Muscle layer of duodenum (tissue), 2 donors: ENCODE data around the gene SLC12A6.
A peak's percentile ranks its signal among the peaks of the same experiment; 100 is the strongest.
"Not testable (repeated sequence)": the region's sequence is repeated elsewhere in the genome, so short reads cannot be mapped to it uniquely, and the experiment has no call there.

Source experiments
- H3K27ac ChIP-seq: one replicate; pipeline ENCODE4 v1.7.0; 2013; ENCODE audit warnings: mild to moderate bottlenecking, low read length
- H3K27me3 ChIP-seq: one replicate; pipeline ENCODE4 v1.7.0; 2013; ENCODE audit warnings: low read depth, mild to moderate bottlenecking, control low read depth, low read length
- H3K36me3 ChIP-seq, 2 donors: one replicate each; pipeline ENCODE4 v1.7.0; 2013; ENCODE audit warnings: low read length in 2 of 2, control low read depth in 1 of 2, mild to moderate bottlenecking in 1 of 2; ENCODE audit not compliant: insufficient read depth in 2 of 2, control insufficient read depth in 1 of 2
- H3K4me1 ChIP-seq, 2 donors: one replicate each; pipeline ENCODE4 v1.7.0; 2013; ENCODE audit warnings: low read length in 2 of 2, mild to moderate bottlenecking in 2 of 2, control low read depth in 1 of 2, moderate library complexity in 1 of 2; ENCODE audit not compliant: insufficient read depth in 2 of 2, control insufficient read depth in 1 of 2
- H3K4me3 ChIP-seq, 2 donors: one replicate each; pipeline ENCODE4 v1.7.0; 2013; ENCODE audit warnings: low read length in 2 of 2, low read depth in 1 of 2, mild to moderate bottlenecking in 1 of 2
- H3K9me3 ChIP-seq, 2 donors: one replicate each; pipeline ENCODE4 v1.7.0; 2013; ENCODE audit warnings: low read length in 2 of 2, control low read depth in 1 of 2, mild to moderate bottlenecking in 1 of 2; ENCODE audit not compliant: control insufficient read depth in 1 of 2
- donor health status: healthy.

Gene SLC12A6

DNA sequence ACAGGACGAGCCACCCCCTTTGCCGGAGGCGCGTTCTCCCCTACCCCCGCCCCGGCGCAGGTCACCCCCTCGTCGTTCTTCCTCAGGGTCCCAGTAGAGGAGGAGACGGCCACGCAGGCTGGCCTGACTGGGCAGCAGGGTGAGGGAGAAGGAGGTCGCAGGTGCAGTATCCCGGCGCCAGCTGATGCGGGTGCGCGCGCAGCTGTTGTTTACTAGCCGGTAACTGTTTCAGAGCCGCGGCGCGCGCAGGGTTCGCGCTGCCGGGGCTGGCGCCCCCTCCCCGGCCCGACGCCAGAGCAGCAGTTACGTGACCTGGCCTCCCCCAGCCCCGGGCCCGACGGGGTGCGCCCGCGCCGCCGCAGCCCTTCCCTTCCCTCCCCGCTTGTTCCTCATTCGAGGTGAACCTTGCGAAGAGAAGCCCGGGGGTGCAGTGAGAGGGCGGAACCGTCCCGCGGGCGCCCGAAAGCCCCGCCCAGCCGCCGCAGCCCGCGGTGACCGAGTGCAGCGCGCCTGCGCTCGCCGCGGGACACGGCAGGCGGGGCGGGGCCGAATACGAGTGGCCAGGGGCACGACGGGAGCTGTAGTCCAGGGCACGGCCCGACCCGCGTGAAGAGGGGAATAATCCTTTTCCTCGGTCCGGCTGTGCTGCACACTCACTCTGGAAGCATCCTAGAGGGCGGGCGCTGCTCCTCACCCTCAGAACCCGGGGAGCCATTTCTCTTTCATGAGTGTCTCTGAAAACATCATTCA, at the start of gene SLC12A6:
SLC12A6 (minus strand) TSS at position 225 of the 750 bp plus-strand sequence. CDS start 1,101 bp downstream, outside the sequence.
- Histone ChIP-seq H3K27ac (peak within 1 kb of the TSS; percentile 81), H3K4me1 (peaks cover 0 to 27% of the 10 kb centered on the region in 2 donors), H3K9me3 (no peaks in the 10 kb centered on the region), H3K27me3 (no peaks in the 10 kb centered on the region), H3K36me3 (no peaks in the 10 kb centered on the region), H3K4me3 (peak within 1 kb of the TSS; percentile 92 to 100)

DNA sequence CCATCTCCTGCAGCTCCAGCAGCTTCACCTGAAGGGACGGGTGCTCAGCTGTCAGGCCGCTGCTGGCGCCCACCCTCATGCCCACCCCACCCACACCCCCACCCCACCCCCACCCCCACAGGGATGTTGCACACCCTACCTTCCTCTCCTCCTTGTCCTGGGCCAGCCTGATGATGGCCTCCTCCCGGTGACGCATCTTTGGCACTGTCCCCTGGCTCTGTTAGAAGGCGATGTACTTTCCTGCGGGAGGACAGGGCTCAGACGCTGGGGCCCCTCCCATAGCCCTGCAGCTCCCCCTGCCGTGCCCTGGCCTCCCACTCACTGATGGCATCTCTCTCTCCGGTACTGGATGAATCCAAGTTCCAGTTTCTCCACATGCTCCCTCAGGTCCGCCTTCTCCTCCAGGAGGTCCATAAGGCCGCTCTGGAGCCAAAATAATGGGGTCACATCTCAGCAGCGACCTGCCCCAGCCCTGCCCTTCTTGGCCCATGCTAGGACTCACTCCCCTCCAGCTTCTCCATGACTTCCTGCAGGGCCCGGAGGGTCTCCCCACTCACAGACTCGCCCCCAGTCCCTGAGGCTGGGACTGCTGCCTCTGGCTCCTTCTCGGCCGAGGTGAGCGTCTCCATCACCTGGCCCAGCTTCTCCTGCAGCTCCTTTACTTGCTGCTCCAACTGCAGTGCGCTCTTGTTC, 44.4 kb upstream of the SLC12A6 start:
- not testable (repeated sequence) for H3K9me3 ChIP-seq, H3K4me3 ChIP-seq, H3K27me3 ChIP-seq, H3K36me3 ChIP-seq, H3K27ac ChIP-seq, H3K4me1 ChIP-seq

DNA sequence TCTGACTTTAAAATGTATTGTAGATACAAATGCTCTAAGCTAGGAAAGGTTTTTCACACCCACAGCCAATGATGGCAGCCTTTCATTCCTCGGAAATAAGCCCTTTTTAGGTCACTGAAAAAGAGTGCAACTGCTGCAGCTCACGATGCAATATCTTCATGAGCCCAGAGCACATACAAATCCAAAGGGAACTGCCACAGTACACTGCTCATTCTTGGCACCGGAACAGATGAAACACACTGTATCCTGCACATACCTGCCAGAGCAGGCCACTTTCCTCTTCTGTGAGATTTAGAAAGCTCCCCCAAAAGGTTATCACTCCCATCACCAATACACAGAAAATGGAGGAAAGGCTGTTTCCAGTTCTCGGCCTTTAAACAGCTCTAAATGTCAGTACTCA, 42.9 kb upstream of the SLC12A6 start:
- not testable (repeated sequence) for H3K27ac ChIP-seq, H3K27me3 ChIP-seq, H3K4me1 ChIP-seq, H3K9me3 ChIP-seq, H3K4me3 ChIP-seq, H3K36me3 ChIP-seq

DNA sequence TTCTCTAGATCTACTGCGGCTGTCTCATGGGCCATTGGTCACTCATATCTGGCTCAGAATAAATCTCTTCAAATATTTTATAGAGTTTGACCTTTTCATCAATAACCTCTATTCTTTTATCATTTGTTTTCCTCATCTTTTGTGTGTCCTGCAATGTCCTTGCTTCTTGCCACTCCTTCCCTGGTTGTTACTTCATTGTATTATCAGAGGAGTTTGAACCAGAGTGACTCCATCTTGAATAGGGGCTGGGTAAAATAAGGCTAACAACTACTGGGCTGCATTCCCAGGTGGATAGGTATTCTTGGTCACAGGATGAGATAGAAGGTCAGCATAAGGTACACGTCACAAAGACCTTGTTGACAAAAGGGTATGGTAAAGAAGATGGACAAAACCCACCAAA, 39.3 kb upstream of the SLC12A6 start:
- H3K36me3 ChIP-seq: peaks cover 0 to 5% of the 10 kb centered on the region in 2 donors
- no peak overlapping the region for H3K27ac ChIP-seq
- H3K27me3 ChIP-seq: no peaks in the 10 kb centered on the region
- no peak overlapping the region for H3K4me3 ChIP-seq
- no peaks in the 10 kb centered on the region for H3K9me3 ChIP-seq
- H3K4me1 ChIP-seq: no peaks in the 10 kb centered on the region

DNA sequence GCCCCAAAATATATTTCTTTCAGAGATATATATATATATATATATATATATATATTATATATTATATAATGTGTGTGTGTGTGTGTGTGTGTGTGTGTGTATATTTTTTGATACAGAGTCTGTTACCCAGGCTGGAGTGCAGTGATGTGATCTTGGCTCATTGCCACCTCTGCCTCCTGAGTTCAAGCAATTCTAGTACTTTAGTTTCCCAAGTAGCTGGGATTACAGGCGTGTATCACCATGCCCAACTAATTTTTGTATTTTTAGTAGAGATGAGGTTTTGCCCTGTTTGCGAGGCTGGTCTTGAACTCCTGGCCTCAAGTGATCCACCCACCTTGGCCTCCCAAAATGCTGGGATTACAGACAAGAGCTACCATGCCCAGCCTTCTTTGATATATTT, 38.0 kb upstream of the SLC12A6 start:
- H3K27ac ChIP-seq, H3K27me3 ChIP-seq, H3K36me3 ChIP-seq, H3K4me3 ChIP-seq, H3K9me3 ChIP-seq, H3K4me1 ChIP-seq: not testable (repeated sequence)

DNA sequence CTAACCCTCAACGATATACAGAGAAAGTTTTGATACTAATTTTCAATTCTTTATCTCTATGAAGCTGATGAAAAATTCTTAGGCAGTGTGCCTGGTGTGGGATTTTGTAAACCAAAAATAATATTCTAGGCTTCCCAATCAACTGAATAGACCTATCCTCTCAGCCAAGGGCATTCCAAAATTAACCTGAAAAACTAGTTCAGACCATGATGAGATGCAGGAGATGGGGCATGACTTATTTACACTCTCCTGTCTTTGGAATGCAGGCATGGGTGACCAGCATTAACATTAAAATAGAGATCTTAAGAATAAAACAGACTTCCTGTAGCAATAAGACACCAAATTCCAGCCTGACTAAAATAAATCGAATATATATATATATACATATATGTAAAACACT, 37.2 kb upstream of the SLC12A6 start:
- Histone ChIP-seq H3K4me3 (no peak overlapping the region), H3K9me3 (no peaks in the 10 kb centered on the region), H3K36me3 (no peaks in the 10 kb centered on the region), H3K27me3 (no peaks in the 10 kb centered on the region), H3K27ac (no peak overlapping the region), H3K4me1 (no peaks in the 10 kb centered on the region)

DNA sequence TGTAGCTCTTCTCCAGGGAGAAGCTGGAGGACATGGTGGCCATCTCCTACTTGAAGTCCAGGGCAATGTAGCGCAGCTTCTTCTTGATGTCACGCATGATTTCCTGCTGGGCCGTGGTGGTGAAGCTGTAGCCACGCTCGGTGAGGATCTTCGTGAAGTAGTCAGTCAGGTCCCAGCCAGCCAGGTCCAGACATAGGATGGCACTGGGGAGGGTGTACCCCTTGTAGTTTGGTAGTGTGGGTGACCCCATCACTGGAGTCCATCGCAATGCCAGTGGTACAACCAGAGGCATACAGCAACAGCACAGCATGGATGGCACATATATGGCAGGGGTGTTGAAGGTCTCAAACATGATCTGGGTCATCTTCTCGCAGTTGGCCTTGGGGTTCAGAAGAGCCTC, 36.4 kb upstream of the SLC12A6 start:
- no peaks in the 10 kb centered on the region for H3K9me3 ChIP-seq
- no peaks in the 10 kb centered on the region for H3K27me3 ChIP-seq
- H3K27ac ChIP-seq: no peak overlapping the region
- no peaks in the 10 kb centered on the region for H3K36me3 ChIP-seq
- H3K4me1 ChIP-seq: no peaks in the 10 kb centered on the region
- no peak overlapping the region for H3K4me3 ChIP-seq

DNA sequence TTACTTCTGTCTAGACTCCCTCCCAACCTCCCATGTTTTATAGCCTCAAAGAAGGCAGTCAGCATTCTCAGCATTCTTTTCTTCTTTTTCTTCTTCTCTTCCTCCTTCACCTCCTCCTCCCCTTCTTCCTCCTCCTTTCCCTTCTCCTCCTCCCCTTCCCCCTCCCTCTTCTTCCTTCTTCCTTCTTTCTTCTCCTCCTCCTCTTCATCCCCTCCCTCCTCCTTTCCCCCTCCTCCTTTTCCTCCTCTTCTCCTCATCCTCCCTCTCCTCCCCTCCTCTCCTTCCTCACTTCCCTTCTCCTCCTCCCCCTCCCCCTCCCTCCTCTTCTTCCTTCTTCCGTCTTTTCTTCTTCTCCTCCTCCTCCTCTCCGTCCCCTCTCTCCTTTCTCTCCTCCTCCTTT, 33.1 kb upstream of the SLC12A6 start:
- no peaks in the 10 kb centered on the region for H3K9me3 ChIP-seq
- H3K27ac ChIP-seq: no peak overlapping the region
- H3K4me3 ChIP-seq: no peak overlapping the region
- H3K36me3 ChIP-seq: no peaks in the 10 kb centered on the region
- peaks cover 4 to 15% of the 10 kb centered on the region in 2 donors for H3K4me1 ChIP-seq
- H3K27me3 ChIP-seq: no peaks in the 10 kb centered on the region

DNA sequence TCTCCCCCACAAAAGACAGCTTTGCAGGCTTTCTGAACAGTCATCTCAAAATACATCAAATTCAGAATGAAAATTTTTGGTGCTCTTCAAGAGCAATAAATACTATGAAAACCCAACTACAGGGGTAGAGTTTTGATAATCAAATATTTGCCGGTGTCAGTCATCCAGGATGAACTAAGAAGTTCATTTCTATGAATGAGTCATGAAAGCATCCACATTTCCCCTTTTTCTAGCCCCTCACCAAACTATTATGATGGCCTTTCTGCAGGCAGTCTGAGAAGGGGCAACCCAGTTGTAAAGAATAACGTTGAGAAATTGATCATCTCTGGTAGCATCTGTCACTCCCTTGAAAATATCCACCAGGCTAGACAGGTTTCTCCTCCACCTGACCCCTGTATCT, 32.5 kb upstream of the SLC12A6 start:
- H3K27me3 ChIP-seq: no peaks in the 10 kb centered on the region
- no peaks in the 10 kb centered on the region for H3K36me3 ChIP-seq
- H3K4me3 ChIP-seq: no peak overlapping the region
- peaks cover 8 to 19% of the 10 kb centered on the region in 2 donors for H3K4me1 ChIP-seq
- no peak overlapping the region for H3K27ac ChIP-seq
- no peaks in the 10 kb centered on the region for H3K9me3 ChIP-seq

DNA sequence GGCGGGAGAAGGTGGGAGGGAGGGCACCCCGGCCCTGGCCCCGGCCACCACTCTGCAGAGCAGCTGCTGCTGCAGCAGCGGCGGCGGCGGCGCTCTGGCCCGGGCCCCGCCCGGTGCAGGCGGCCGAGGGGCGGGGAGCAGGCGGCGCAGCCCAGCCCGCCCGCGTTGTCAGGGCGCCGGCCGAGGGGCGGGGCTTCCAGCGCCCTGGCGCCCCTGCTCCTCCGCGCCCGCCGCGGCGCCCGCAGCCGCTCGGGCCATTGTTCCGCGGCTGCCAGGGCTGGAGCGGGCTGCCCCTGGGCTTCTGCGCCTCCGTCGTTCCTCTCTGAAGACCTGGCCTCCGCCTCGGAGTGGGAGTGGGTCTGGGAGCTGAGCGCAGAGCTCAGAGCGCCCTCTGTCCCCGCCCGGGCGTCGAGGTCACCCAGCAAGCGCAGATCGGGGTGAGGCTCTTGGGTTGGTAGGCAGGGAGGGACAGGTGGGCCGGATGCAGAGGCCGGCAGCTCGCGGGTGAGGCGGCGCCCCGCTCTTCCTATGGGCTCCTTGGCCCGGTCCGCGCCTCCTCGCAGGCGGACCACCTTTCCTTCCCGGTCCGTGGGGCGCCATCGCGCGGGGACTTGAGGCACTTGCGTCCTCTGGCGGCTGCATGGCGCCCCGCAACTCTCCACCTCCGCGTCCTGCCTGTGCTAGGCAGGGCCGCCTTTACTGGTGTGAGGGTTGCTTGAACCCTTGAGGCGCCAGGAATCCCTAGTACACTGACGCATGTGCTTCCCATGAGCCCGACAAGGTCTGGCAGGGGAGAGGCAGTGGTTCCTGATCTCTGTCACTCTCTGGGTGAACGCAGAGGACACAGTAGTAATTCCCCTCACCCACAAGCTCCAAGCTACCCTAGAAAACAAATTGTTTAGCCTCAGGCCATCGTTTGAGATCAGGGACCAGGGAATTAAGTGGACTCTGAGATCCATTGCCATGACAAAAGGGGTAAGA, 29.8 kb upstream of the SLC12A6 start, which contains the start of gene LPCAT4:
LPCAT4 (minus strand) TSS at position 96 of the 981 bp plus-strand sequence. CDS start 96 bp downstream, outside the sequence.
- H3K27ac ChIP-seq: peak within 1 kb of the TSS; percentile 74
- no peaks in the 10 kb centered on the region for H3K9me3 ChIP-seq
- peaks cover 5 to 10% of the 10 kb centered on the region in 2 donors for H3K36me3 ChIP-seq
- peaks cover 8 to 19% of the 10 kb centered on the region in 2 donors for H3K4me1 ChIP-seq
- no peaks in the 10 kb centered on the region for H3K27me3 ChIP-seq
- peak within 1 kb of the TSS; percentile 77 to 97 for H3K4me3 ChIP-seq
